GM13977 (cell line): ENCODE results near the gene CAMKMT.

Experiments used
- DNase-seq: peaks from one replicate; pipeline ENCODE4 v3.0.0; 2012; ENCODE audit warnings: low spot score
- in situ Hi-C: fragments of 300-500 bp; cut with MboI; formaldehyde crosslinking; loops from one replicate; pipeline ENCODE4 v1.12.0; 2022; ENCODE audit warnings: low sequenced_read_pairs, low pct_unique_long_range_greater_than_20kb, mixed read lengths, inconsistent platforms; ENCODE audit not compliant: unreplicated experiment
- TF ChIP-seq, protein P1 (sequence below): IDR thresholded peaks from 2 replicates; pipeline ENCODE4 v1.5.1; 2012; ENCODE audit warnings: mild to moderate bottlenecking, control low read depth; ENCODE audit not compliant: insufficient read depth; ENCODE audit errors: extremely low read depth, missing control alignments

CAMKMT gene

DNA sequence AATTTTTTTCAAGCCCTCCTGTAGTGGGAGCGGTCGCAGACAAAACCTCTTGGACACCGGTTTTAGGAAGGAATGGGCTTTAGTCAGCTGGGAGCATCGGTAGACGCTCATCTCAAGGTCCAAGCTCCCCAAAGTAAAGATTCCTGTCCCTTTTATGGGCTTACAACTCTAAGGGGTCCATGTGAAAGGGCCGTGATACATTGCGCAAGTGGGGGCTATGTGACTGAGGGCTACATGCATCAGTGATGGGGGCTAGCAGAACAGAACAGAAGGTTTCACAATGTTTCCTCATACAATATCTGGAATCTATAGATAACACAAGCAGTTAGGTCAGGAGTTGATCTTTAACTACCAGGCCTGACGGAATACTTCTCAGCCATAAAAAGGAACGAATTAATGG lies 62.5 kb downstream of the CAMKMT start:
- in situ Hi-C loops, result no loop called here
- DNase-seq, result no peak
- TF ChIP-seq, protein P1, sequence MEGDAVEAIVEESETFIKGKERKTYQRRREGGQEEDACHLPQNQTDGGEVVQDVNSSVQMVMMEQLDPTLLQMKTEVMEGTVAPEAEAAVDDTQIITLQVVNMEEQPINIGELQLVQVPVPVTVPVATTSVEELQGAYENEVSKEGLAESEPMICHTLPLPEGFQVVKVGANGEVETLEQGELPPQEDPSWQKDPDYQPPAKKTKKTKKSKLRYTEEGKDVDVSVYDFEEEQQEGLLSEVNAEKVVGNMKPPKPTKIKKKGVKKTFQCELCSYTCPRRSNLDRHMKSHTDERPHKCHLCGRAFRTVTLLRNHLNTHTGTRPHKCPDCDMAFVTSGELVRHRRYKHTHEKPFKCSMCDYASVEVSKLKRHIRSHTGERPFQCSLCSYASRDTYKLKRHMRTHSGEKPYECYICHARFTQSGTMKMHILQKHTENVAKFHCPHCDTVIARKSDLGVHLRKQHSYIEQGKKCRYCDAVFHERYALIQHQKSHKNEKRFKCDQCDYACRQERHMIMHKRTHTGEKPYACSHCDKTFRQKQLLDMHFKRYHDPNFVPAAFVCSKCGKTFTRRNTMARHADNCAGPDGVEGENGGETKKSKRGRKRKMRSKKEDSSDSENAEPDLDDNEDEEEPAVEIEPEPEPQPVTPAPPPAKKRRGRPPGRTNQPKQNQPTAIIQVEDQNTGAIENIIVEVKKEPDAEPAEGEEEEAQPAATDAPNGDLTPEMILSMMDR, result no peak

DNA sequence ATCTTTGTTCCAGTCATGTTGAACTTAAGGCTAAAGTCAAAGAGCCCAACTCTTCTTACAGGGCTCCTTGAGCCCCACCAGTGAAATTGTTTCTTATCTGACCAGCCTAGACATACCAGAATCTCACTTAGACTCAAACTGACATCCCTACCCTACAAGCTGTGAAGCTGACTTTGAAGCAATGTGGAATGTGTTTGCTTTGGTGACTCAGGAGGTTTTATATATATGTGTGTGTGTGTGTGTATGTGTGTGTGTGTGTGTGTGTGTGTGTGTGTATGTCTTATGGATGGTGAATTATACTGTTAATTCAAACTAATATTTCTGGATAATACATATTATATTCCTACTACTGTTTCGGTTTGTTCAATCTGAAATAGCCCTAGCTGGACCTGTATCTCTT lies 67.3 kb downstream of the CAMKMT start:
- in situ Hi-C loops, result no loop called here
- DNase-seq, result no peak

DNA sequence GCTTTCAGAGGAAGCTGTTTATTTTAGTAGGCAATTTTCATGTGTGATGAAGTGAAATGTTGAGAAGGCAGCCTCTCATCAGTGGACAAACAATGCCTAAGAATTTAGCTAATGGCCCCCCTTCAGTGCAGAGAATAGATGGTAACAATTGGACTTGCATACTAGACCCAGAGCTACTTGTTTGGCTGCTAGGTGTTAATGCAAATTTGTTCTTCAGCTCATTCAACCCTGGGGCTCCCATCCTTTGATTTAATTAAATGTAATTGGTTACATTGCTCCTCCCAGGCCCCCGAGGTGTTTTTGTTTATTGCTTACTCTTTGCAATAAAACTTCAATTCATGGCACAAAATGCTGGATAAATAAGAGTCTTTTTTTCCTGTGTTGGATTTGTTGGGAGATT lies 68.6 kb downstream of the CAMKMT start:
- TF ChIP-seq, protein P1, result no peak
- in situ Hi-C loops, result no loop called here
- DNase-seq, result no peak

More for the DNA sequence above, 67.3 kb downstream of the CAMKMT start:
- TF ChIP-seq, protein P1, result no peak

DNA sequence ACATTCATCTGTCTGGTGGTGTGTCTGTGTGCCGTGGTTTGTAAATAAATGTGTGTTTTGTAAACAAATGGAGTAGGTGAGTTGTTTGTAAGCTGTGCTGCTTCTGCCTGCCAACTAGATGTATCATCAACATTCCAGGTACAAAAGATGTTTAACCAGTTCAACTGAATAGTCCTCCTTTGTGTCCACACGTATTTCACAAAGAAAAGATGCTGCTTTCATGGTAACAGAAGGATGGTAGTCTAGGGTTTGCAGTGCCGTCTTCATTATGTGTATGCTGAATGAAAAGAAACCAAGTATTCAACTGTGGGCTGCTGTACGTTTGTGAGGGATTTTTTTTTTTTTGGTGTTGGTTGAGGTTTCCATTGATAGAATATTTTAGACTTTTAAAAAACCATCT lies 72.1 kb downstream of the CAMKMT start:
- TF ChIP-seq, protein P1, result no peak
- in situ Hi-C loops, result no loop called here
- no peak for DNase-seq

DNA sequence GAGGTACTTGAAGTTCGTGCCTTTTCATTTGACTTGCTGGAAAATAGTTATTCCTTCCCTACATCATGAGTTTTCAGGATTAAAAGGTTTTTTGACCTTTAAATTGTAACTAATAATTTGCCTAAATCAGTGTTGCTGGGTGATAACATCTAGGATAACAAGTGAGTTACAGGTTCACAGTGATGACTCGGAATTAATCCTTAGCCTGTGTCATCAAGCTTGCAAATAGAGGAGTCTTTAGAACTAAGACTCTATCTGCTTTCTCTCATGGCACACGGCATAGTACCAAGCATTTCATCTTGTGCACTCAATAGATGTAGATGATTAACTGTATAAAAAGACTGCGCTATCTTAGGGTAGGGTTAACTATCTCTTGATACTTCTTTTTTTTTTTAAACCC lies 79.5 kb downstream of the CAMKMT start:
- no peak for DNase-seq
- in situ Hi-C loops, result no loop called here
- TF ChIP-seq, protein P1, result no peak

DNA sequence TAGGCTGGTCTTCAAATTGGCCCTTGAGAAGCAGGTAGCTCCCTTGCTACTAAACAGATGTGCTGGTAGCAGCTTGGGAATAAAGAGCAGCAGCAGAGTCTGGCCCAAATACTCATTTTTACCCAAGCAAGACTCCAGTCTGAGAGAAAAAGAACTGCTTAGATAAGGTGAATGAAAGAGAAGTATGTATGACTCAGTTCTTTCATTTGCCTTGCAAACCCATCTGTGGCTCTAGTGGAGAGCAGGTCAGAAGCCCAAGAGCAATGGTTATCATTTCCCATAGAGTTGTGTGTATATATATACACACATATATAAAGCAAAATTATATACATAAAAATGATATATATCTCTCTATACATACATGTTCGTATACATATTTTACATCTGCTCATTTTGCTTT lies 80.3 kb downstream of the CAMKMT start:
- in situ Hi-C loops, result no loop called here
- no peak for DNase-seq
- TF ChIP-seq, protein P1, result no peak

DNA sequence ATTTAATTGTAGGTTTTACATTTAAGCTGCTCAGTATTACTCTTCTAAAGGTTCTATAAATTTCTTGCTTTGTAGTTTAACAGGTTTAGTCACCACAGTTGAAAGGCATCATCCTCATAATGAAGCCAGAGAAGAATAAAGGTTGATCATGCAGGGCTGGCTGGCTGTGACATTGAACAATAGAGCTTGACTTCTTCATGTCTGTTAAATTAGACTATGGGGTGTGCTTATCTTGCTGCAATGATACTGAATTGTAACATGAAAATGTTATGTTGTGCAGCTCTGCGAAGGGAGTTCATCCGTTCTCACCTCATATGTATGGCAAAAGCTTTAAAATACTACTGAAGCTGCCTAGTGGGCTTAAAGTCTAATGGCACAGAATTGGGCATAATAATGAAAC lies 81.8 kb downstream of the CAMKMT start:
- in situ Hi-C loops, result no loop called here
- TF ChIP-seq, protein P1, result no peak
- DNase-seq, result no peak
